NOMO-1 treated with DMSO at 0.1 percent for 48 hours (cell line): ENCODE results near the gene ATXN7.
A peak's percentile ranks its signal among the peaks of the same experiment; 100 is the strongest.

Experiments
- DNase-seq: peaks from one replicate; lab custom pipeline; 2025; ENCODE audit not compliant: unreplicated experiment; lab: John Stamatoyannopoulos, UW

ATXN7 gene

GRCh38 chr3:63932509-63933212 is 69.0 kb downstream of the ATXN7 start:
- DNase-seq, result no peak

- DNase-seq, result peak; percentile 80
Measured at GRCh38 chr3:63933459-63933858, 69.8 kb downstream of the ATXN7 start.

GRCh38 chr3:63934041-63934866 is 70.6 kb downstream of the ATXN7 start:
- peak; percentile 95 for DNase-seq

GRCh38 chr3:63936925-63937324 is 73.3 kb downstream of the ATXN7 start:
- no peak for DNase-seq

- peak; percentile 93 for DNase-seq
Measured at GRCh38 chr3:63937661-63938651, 74.3 kb downstream of the ATXN7 start.

- DNase-seq, result no peak
Measured at GRCh38 chr3:63940389-63940757, 76.7 kb downstream of the ATXN7 start.

GRCh38 chr3:63942528-63942927 is 78.9 kb downstream of the ATXN7 start:
- DNase-seq, result no peak

GRCh38 chr3:63943678-63944077 is 80.0 kb downstream of the ATXN7 start:
- DNase-seq, result no peak

- DNase-seq, result no peak
Measured at GRCh38 chr3:63945558-63946096, 82.0 kb downstream of the ATXN7 start.

GRCh38 chr3:63946753-63947152 is 83.1 kb downstream of the ATXN7 start:
- DNase-seq, result no peak

GRCh38 chr3:63947594-63947993 is 83.9 kb downstream of the ATXN7 start:
- no peak for DNase-seq

GRCh38 chr3:63949005-63949404 is 85.3 kb downstream of the ATXN7 start:
- DNase-seq, result no peak

- no peak for DNase-seq
Measured at GRCh38 chr3:63950698-63951097, 87.0 kb downstream of the ATXN7 start.

- DNase-seq, result no peak
Measured at GRCh38 chr3:63951492-63952247, 88.0 kb downstream of the ATXN7 start.

GRCh38 chr3:63952248-63952594 is 88.6 kb downstream of the ATXN7 start:
- DNase-seq, result no peak

- DNase-seq, result no peak
Measured at GRCh38 chr3:63954182-63954581, 90.5 kb downstream of the ATXN7 start.

GRCh38 chr3:63955036-63955650 is 91.5 kb downstream of the ATXN7 start:
- no peak for DNase-seq

- no peak for DNase-seq
Measured at GRCh38 chr3:63955830-63956545, 92.3 kb downstream of the ATXN7 start.

GRCh38 chr3:63959146-63959545 is 95.5 kb downstream of the ATXN7 start:
- no peak for DNase-seq
